WTC11 (cell line): ENCODE measurements around the gene ARFGAP2.
A peak's percentile ranks its signal among the peaks of the same experiment; 100 is the strongest.

ENCODE experiments used
- ATF1 ChIP-seq: sonication (generic); formaldehyde crosslinking; IDR thresholded peaks from 2 replicates; pipeline ENCODE4 v1.8.1; 2023; ENCODE audit warnings: mild to moderate bottlenecking, moderate library complexity, missing genetic modification reagents
- ATF2 ChIP-seq: sonication (generic); formaldehyde crosslinking; IDR thresholded peaks from 2 replicates; pipeline ENCODE4 v1.8.1; 2022; ENCODE audit warnings: low read depth, missing genetic modification reagents, borderline replicate concordance
- CTCF ChIP-seq: fragments of 200-600 bp; IDR thresholded peaks from 2 replicates; pipeline ENCODE4 v1.8.0; 2022; ENCODE audit warnings: antibody characterized with exemption
- ERG ChIP-seq: fragments of 250-450 bp; sonication (Bioruptor Pico); IDR thresholded peaks from 2 replicates; pipeline ENCODE4 v1.8.0; 2021; ENCODE audit warnings: mild to moderate bottlenecking
- IRF2 ChIP-seq: sonication (generic); formaldehyde crosslinking; IDR thresholded peaks from 2 replicates; pipeline ENCODE4 v1.8.0; 2022; ENCODE audit warnings: low read depth, missing genetic modification reagents, borderline replicate concordance
- MAX ChIP-seq: sonication (generic); formaldehyde crosslinking; IDR thresholded peaks from 2 replicates; pipeline ENCODE4 v1.8.0; 2022; ENCODE audit warnings: mild to moderate bottlenecking, missing genetic modification reagents
- TCF7 ChIP-seq: sonication (generic); formaldehyde crosslinking; IDR thresholded peaks from 2 replicates; pipeline ENCODE4 v1.8.0; 2022; ENCODE audit warnings: mild to moderate bottlenecking, low read depth, missing genetic modification reagents, moderate library complexity
- TEAD4 ChIP-seq: sonication (generic); formaldehyde crosslinking; IDR thresholded peaks from 2 replicates; pipeline ENCODE4 v1.8.0; 2022; ENCODE audit warnings: mild to moderate bottlenecking, missing genetic modification reagents
- ZNF281 ChIP-seq: sonication (generic); formaldehyde crosslinking; IDR thresholded peaks from 2 replicates; pipeline ENCODE4 v1.8.0; 2023; ENCODE audit warnings: mild to moderate bottlenecking, missing genetic modification reagents

DNA sequence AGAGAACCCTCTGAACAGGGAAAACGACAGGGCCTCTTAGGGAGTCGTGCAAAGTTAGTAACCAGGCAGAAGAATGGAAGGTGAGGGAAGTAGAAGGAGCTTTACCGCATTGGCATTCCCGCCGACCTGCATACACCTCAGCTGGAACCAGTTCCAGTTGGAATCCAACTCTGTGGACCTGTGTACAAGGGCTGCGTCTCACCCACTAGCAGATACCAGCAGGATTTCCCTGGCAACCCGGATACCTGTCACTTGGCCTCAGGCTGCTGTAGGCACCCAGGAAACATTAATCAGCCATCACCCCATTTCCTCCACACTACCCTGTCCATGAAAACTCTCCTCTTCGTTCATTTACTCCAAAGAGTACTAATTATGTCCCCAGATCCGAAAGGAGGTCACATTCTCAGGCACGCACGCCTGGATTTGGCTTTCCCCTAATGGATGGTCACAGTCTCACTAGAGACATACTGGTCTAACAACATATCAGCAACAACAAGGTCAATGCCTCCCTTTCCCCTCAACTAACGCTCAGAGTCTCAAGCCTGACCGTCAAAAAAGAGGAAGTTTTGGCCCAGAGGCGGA lies 842 bp downstream of the ARFGAP2 start:
- no peak for TF ChIP-seq IRF2 (CRISPR knock-in tag)
- TF ChIP-seq MAX (CRISPR knock-in tag), result no peak
- no peak for TF ChIP-seq ATF2 (CRISPR knock-in tag)
- TF ChIP-seq ATF1 (CRISPR knock-in tag), result no peak
- TF ChIP-seq TEAD4, result no peak
- no peak for TF ChIP-seq TCF7 (CRISPR knock-in tag)
- no peak for TF ChIP-seq CTCF
- TF ChIP-seq ZNF281 (CRISPR knock-in tag), result 0 out of 2 replicates have a peak, but pooled peaks have one; percentile 7
- TF ChIP-seq ERG (CRISPR knock-in tag), result no peak
